ENCODE data around the gene MAML3. TPM values are rescaled to one million over a fixed set of nuclear protein-coding genes. Genes with fewer than 3 reads are reported as not detected.

Gene MAML3
- total RNA-seq, 1 donor from 2014 or later: 8.1 TPM

GRCh38 chr4:140028101-140028500, 125.9 kb downstream of the MAML3 start:
- no peaks in the 10 kb centered on the region for H3K79me2 ChIP-seq (ENCODE audit: insufficient read depth, low read length)
- DNase-seq (ENCODE audit: low read depth): no peak
- Mint-ChIP-seq H3K9me3 (ENCODE audit: unreplicated experiment) (no peaks in the 10 kb centered on the region), H3K27ac (ENCODE audit: unreplicated experiment) (no peak overlapping the region), H3K36me3 (ENCODE audit: low read depth, unreplicated experiment) (no peaks in the 10 kb centered on the region), H3K27me3 (ENCODE audit: low read depth, unreplicated experiment) (no peaks in the 10 kb centered on the region), H3K4me1 (ENCODE audit: low read depth, unreplicated experiment) (peaks cover 20% of the 10 kb centered on the region), H3K4me3 (ENCODE audit: unreplicated experiment) (no peak overlapping the region)
- H3K4me3 ChIP-seq (ENCODE audit: insufficient read depth, low read depth, low read length): no peak overlapping the region
- H3K27me3 ChIP-seq (ENCODE audit: insufficient read depth, low read length): no peaks in the 10 kb centered on the region
- FAIRE-seq: no peak
- no peak overlapping the region for H3K9ac ChIP-seq (ENCODE audit: low read length)
- no peaks in the 10 kb centered on the region for H3K4me1 ChIP-seq (ENCODE audit: insufficient read depth, low read length)
- no peak overlapping the region for H3K4me2 ChIP-seq (ENCODE audit: low read length)
- H3K9me3 ChIP-seq (ENCODE audit: insufficient read depth, low read depth, low read length): no peaks in the 10 kb centered on the region
- TF ChIP-seq EZH2 (IDR thresholded peaks at IDR 0.05; ENCODE audit: insufficient read depth, low read length) (no peak), CTCF (IDR thresholded peaks at IDR 0.05; ENCODE audit: insufficient read depth, low read depth, low read length) (no peak)
- no peaks in the 10 kb centered on the region for H3K36me3 ChIP-seq (ENCODE audit: insufficient read depth, low read length)
- H2AFZ ChIP-seq (ENCODE audit: low read depth, low read length): no peak overlapping the region
- H3K27ac ChIP-seq (ENCODE audit: low read depth, low read length): no peak overlapping the region
- H4K20me1 ChIP-seq (ENCODE audit: insufficient read depth, low read length): no peaks in the 10 kb centered on the region

- H3K4me1 ChIP-seq (ENCODE audit: insufficient read depth, low read length): no peaks in the 10 kb centered on the region
- no peak for FAIRE-seq
These were observed 126.9 kb downstream of the MAML3 start for GRCh38 chr4:140027101-140027500.

More at GRCh38 chr4:140027101-140027500, 126.9 kb downstream of the MAML3 start:
- DNase-seq (ENCODE audit: low read depth): no peak
- Histone ChIP-seq H3K4me3 (ENCODE audit: insufficient read depth, low read depth, low read length) (no peak overlapping the region), H3K27ac (ENCODE audit: low read depth, low read length) (no peak overlapping the region), H3K4me2 (ENCODE audit: low read length) (no peak overlapping the region), H3K27me3 (ENCODE audit: insufficient read depth, low read length) (no peaks in the 10 kb centered on the region), H3K9ac (ENCODE audit: low read length) (no peak overlapping the region), H2AFZ (ENCODE audit: low read depth, low read length) (no peak overlapping the region), H4K20me1 (ENCODE audit: insufficient read depth, low read length) (no peaks in the 10 kb centered on the region), H3K9me3 (ENCODE audit: insufficient read depth, low read depth, low read length) (no peaks in the 10 kb centered on the region), H3K79me2 (ENCODE audit: insufficient read depth, low read length) (no peaks in the 10 kb centered on the region), H3K36me3 (ENCODE audit: insufficient read depth, low read length) (no peaks in the 10 kb centered on the region)
- TF ChIP-seq CTCF (IDR thresholded peaks at IDR 0.05; ENCODE audit: insufficient read depth, low read depth, low read length) (no peak), EZH2 (IDR thresholded peaks at IDR 0.05; ENCODE audit: insufficient read depth, low read length) (no peak)
- Mint-ChIP-seq H3K9me3 (ENCODE audit: unreplicated experiment) (no peaks in the 10 kb centered on the region), H3K4me1 (ENCODE audit: low read depth, unreplicated experiment) (peaks cover 20% of the 10 kb centered on the region), H3K27me3 (ENCODE audit: low read depth, unreplicated experiment) (no peaks in the 10 kb centered on the region), H3K27ac (ENCODE audit: unreplicated experiment) (no peak overlapping the region), H3K4me3 (ENCODE audit: unreplicated experiment) (no peak overlapping the region), H3K36me3 (ENCODE audit: low read depth, unreplicated experiment) (no peaks in the 10 kb centered on the region)

All from astrocyte (in vitro differentiated cells and primary cell).